ENCODE measurements around the gene KCNK16. TPM values are rescaled to one million over a fixed set of nuclear protein-coding genes. Genes with fewer than 3 reads are reported as not detected.
A peak's percentile ranks its signal among the peaks of the same experiment; 100 is the strongest.

Gene KCNK16
- total and polyA plus RNA-seq, 2 of the 13 experiments (the other 11 are each of a cell fraction or from before 2014, with no cell fraction given), result not detected

DNA sequence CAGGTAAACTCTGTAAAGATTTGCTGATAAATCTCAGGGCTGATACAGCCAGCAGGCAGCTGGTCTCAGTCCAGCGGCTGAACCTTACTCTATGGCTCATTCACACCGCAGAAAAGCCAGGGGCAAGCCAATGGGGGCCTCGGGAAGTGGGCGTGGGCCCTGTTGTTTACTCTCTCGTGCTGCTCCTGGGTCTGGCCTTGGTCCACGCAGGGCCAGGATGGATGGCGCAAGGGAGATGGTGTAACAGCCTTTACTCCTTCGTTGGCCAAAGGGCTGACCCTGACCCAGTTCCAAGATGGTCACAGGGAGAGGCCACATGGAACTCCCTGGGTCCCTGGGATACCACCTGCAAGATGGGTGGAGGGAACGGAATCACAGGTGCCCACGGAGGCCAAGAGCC lies 24.4 kb downstream of the KCNK16 start (continued):
- TF ChIP-seq, protein P1, sequence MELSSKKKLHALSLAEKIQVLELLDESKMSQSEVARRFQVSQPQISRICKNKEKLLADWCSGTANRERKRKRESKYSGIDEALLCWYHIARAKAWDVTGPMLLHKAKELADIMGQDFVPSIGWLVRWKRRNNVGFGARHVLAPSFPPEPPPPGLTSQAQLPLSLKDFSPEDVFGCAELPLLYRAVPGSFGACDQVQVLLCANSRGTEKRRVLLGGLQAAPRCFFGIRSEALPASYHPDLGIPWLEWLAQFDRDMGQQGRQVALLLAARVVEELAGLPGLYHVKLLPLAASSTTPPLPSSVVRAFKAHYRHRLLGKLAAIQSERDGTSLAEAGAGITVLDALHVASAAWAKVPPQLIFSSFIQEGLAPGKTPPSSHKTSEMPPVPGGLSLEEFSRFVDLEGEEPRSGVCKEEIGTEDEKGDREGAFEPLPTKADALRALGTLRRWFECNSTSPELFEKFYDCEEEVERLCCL (CRISPR knock-in tag; IDR thresholded peaks at IDR 0.05; ENCODE audit: borderline replicate concordance), result no peak
- TF ChIP-seq, protein P2, sequence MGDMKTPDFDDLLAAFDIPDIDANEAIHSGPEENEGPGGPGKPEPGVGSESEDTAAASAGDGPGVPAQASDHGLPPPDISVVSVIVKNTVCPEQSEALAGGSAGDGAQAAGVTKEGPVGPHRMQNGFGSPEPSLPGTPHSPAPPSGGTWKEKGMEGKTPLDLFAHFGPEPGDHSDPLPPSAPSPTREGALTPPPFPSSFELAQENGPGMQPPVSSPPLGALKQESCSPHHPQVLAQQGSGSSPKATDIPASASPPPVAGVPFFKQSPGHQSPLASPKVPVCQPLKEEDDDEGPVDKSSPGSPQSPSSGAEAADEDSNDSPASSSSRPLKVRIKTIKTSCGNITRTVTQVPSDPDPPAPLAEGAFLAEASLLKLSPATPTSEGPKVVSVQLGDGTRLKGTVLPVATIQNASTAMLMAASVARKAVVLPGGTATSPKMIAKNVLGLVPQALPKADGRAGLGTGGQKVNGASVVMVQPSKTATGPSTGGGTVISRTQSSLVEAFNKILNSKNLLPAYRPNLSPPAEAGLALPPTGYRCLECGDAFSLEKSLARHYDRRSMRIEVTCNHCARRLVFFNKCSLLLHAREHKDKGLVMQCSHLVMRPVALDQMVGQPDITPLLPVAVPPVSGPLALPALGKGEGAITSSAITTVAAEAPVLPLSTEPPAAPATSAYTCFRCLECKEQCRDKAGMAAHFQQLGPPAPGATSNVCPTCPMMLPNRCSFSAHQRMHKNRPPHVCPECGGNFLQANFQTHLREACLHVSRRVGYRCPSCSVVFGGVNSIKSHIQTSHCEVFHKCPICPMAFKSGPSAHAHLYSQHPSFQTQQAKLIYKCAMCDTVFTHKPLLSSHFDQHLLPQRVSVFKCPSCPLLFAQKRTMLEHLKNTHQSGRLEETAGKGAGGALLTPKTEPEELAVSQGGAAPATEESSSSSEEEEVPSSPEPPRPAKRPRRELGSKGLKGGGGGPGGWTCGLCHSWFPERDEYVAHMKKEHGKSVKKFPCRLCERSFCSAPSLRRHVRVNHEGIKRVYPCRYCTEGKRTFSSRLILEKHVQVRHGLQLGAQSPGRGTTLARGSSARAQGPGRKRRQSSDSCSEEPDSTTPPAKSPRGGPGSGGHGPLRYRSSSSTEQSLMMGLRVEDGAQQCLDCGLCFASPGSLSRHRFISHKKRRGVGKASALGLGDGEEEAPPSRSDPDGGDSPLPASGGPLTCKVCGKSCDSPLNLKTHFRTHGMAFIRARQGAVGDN (CRISPR knock-in tag; IDR thresholded peaks at IDR 0.05), result peak; percentile 42
- TF ChIP-seq, protein P3, sequence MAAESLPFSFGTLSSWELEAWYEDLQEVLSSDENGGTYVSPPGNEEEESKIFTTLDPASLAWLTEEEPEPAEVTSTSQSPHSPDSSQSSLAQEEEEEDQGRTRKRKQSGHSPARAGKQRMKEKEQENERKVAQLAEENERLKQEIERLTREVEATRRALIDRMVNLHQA (CRISPR knock-in tag; IDR thresholded peaks at IDR 0.05), result no peak
- no peak for TF ChIP-seq ZNF326 (CRISPR knock-in tag; IDR thresholded peaks at IDR 0.05; ENCODE audit: borderline replicate concordance)
- TF ChIP-seq HNF4G (IDR thresholded peaks at IDR 0.05; ENCODE audit: borderline replicate concordance, low read depth, low read length), result 0 out of 2 replicates have a peak, but pooled peaks have one; percentile 37
- TF ChIP-seq HNF4G (CRISPR knock-in tag; IDR thresholded peaks at IDR 0.05; ENCODE audit: borderline replicate concordance, low read depth), result no peak
- TF ChIP-seq RXRB (CRISPR knock-in tag; IDR thresholded peaks at IDR 0.05; ENCODE audit: borderline replicate concordance), result 0 out of 2 replicates have a peak, but pooled peaks have one; percentile 46
- TF ChIP-seq NFE2 (CRISPR knock-in tag; IDR thresholded peaks at IDR 0.05), result no peak
- no peak for TF ChIP-seq U2AF1 (optimal IDR thresholded peaks at IDR 0.05; ENCODE audit: low read depth, low read length)
- no peak for TF ChIP-seq ZBTB1 (CRISPR knock-in tag; IDR thresholded peaks at IDR 0.05; ENCODE audit: borderline replicate concordance)
- no peak for TF ChIP-seq ZNF678 (CRISPR knock-in tag; IDR thresholded peaks at IDR 0.05)
- no peak for TF ChIP-seq ZNF841 (CRISPR knock-in tag; IDR thresholded peaks at IDR 0.05; ENCODE audit: borderline replicate concordance)
- TF ChIP-seq MXI1 (IDR thresholded peaks at IDR 0.05; ENCODE audit: borderline replicate concordance, low read depth, low read length), result 0 out of 3 replicates have a peak, but pooled peaks have one; percentile 31
- 0 out of 2 replicates have a peak, but pooled peaks have one; percentile 41 for TF ChIP-seq SPEN (CRISPR knock-in tag; IDR thresholded peaks at IDR 0.05; ENCODE audit: low read depth)
- TF ChIP-seq HDAC2 (CRISPR knock-in tag; IDR thresholded peaks at IDR 0.05), result peak; percentile 52; the same call in 1 of the 2 replicates
- no peak for TF ChIP-seq AGO1 (IDR thresholded peaks at IDR 0.05; ENCODE audit: low read depth, low read length, poor library complexity, severe bottlenecking)
- TF ChIP-seq ZMYM2 (CRISPR knock-in tag; IDR thresholded peaks at IDR 0.05), result no peak
- 0 out of 2 replicates have a peak, but pooled peaks have one; percentile 36 for TF ChIP-seq NR2F6 (IDR thresholded peaks at IDR 0.05)
- no peak for TF ChIP-seq NR2F6 (CRISPR knock-in tag; IDR thresholded peaks at IDR 0.05)
- TF ChIP-seq ZNF562 (CRISPR knock-in tag; IDR thresholded peaks at IDR 0.05; ENCODE audit: borderline replicate concordance), result no peak
- TF ChIP-seq SMAD1 (CRISPR knock-in tag; IDR thresholded peaks at IDR 0.05; ENCODE audit: borderline replicate concordance, low read depth), result no peak
- TF ChIP-seq GATAD1 (CRISPR knock-in tag; IDR thresholded peaks at IDR 0.05), result no peak
- TF ChIP-seq, protein P4, sequence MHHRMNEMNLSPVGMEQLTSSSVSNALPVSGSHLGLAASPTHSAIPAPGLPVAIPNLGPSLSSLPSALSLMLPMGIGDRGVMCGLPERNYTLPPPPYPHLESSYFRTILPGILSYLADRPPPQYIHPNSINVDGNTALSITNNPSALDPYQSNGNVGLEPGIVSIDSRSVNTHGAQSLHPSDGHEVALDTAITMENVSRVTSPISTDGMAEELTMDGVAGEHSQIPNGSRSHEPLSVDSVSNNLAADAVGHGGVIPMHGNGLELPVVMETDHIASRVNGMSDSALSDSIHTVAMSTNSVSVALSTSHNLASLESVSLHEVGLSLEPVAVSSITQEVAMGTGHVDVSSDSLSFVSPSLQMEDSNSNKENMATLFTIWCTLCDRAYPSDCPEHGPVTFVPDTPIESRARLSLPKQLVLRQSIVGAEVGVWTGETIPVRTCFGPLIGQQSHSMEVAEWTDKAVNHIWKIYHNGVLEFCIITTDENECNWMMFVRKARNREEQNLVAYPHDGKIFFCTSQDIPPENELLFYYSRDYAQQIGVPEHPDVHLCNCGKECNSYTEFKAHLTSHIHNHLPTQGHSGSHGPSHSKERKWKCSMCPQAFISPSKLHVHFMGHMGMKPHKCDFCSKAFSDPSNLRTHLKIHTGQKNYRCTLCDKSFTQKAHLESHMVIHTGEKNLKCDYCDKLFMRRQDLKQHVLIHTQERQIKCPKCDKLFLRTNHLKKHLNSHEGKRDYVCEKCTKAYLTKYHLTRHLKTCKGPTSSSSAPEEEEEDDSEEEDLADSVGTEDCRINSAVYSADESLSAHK (CRISPR knock-in tag; IDR thresholded peaks at IDR 0.05; ENCODE audit: borderline replicate concordance), result no peak
- no peak for TF ChIP-seq RBFOX2 (IDR thresholded peaks at IDR 0.05; ENCODE audit: low read depth, low read length)

Data from HepG2 (cell line).